GM18519 (cell line): ENCODE results near the gene HOXA7.

Experiments used
- ATAC-seq: cut with Tn5 transposase; IDR thresholded peaks from one replicate; pipeline ENCODE4 v1.9.1; 2021; ENCODE audit warnings: mild to moderate bottlenecking, moderate library complexity; ENCODE audit not compliant: unreplicated experiment, low FRiP score

The HOXA7 gene

GRCh38 chr7:27156508-27156898 lies at the start of gene HOXA7:
Gene HOXA7, minus strand, starts transcription at chr7:27156675. Its CDS starts 130 bp downstream, at chr7:27156545.
- no peak for ATAC-seq

GRCh38 chr7:27205325-27206280 lies 49.1 kb upstream of the HOXA7 start:
- no peak for ATAC-seq

- no peak for ATAC-seq
These were observed 48.4 kb upstream of the HOXA7 start for GRCh38 chr7:27204851-27205322.

GRCh38 chr7:27203964-27204594 lies 47.6 kb upstream of the HOXA7 start:
- no peak for ATAC-seq

- no peak for ATAC-seq
These were observed 47.0 kb upstream of the HOXA7 start for GRCh38 chr7:27203365-27203953.

- no peak for ATAC-seq
These were observed 46.3 kb upstream of the HOXA7 start for GRCh38 chr7:27202862-27203134.

- ATAC-seq = no peak
These were observed 45.8 kb upstream of the HOXA7 start for GRCh38 chr7:27202018-27202861.

GRCh38 chr7:27201580-27202017 lies 45.1 kb upstream of the HOXA7 start:
- ATAC-seq = no peak

- ATAC-seq = no peak
These were observed 44.5 kb upstream of the HOXA7 start for GRCh38 chr7:27200761-27201579.

- no peak for ATAC-seq
These were observed 43.6 kb upstream of the HOXA7 start, which contains the start of gene HOXA13 for GRCh38 chr7:27199849-27200760. Gene HOXA13, minus strand, starts transcription at chr7:27200091. Its CDS starts 14 bp downstream, at chr7:27200077.

- ATAC-seq = no peak
These were observed 42.7 kb upstream of the HOXA7 start for GRCh38 chr7:27198871-27199801.

GRCh38 chr7:27198138-27198841 lies 41.8 kb upstream of the HOXA7 start:
- ATAC-seq = no peak

- ATAC-seq = no peak
These were observed 40.9 kb upstream of the HOXA7 start for GRCh38 chr7:27197137-27198042.

GRCh38 chr7:27196287-27196767 lies 39.9 kb upstream of the HOXA7 start:
- ATAC-seq = no peak

- no peak for ATAC-seq
These were observed 38.4 kb upstream of the HOXA7 start for GRCh38 chr7:27194686-27195379.
